NCI-H1417 treated with DMSO at 0.1 percent for 48 hours (cell line): ENCODE results near the gene RGCC.
"Not testable (repeated sequence)": the region's sequence is repeated elsewhere in the genome, so short reads cannot be mapped to it uniquely, and the experiment has no call there.

Source experiments
- DNase-seq: peaks from one replicate; lab custom pipeline; 2025; lab: John Stamatoyannopoulos, UW

RGCC gene

DNA sequence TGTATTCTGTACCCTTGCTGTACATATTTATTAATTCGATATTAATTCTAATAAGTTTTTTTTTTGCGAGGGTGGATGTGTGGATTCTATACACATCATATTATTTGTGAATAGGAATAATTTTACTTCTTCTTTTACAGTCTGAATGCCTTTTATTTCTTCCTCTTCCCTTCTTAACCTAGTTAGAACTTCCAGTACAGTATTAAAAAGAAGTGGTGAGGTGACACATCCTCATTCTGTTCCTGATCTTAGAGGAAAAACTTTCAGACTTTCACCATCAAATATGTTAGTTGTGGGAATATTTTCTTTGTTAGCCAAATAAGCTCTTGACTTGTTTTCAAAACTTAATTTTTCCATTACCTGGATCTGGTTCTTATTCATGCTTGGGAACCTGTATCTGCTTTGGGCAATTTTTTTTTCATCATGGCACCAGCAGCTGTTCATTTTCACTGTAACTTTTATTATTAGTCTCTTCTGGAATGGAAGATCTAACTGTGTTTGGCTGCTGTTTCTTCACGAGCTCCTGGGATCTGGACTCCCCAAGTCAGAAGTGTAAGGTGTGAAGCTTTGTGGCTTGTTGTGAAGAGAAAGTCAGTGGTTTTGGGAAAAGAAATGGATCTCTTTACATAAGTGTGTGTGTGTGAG, 33.1 kb downstream of the RGCC start:
- no peak for DNase-seq

DNA sequence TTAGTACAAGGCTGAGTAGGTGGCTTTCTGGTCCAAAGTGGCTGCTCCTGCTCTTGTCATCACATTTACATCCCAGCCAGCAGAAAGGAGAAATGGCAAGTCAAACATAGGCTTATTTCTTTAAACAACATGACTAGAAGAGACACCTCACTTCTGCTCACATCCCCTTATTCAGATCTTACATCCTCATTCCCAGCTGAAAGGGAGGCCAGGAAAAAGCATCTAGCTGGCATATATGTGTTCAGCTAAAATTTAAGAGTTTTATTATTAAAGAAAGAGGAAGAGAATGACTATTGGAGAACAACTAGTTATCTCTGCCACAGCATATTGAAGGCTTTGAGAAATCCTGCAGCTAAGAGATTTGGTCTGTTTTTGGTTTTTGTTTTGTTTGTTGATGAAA, 34.1 kb downstream of the RGCC start:
- DNase-seq: no peak

DNA sequence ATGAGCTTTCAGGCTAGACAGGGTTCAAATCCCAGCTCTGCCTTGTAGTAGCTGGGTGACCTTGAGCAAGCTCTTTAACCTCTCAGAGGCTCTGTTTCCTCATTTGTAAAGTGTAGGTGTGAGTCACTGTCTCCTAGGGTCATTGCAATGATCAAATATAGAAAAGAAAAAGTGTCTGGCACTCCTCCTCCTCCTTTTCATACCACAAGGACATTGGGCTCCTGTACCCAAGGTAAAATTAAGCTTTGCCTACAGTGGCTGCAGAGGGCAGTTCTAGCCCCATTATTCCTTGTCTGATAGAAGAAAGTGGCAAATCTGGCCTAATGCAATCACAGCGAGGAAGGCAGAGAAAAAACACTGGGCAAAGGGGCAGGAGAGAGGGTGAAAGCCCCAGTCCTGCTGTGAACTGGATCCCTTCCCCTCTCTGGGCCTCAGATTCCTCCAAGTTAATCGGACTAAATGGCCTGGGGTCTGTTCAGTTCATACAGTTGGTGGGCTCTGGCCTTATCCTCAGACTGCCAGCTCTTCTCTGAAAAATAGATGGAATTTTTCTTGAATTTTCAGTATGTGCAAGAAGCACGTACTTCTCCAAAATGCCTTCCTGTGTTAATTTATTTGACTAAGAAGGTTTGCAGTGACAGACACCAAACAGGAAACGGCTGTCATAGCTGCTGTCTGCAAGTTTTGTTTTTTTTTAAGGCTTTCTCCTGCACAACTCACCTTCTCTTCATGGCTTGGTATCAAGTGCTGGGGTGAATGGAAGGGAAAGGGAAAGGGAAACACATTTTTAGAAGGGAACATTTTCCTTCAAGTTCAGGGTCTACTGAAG, 35.3 kb downstream of the RGCC start:
- DNase-seq: no peak

DNA sequence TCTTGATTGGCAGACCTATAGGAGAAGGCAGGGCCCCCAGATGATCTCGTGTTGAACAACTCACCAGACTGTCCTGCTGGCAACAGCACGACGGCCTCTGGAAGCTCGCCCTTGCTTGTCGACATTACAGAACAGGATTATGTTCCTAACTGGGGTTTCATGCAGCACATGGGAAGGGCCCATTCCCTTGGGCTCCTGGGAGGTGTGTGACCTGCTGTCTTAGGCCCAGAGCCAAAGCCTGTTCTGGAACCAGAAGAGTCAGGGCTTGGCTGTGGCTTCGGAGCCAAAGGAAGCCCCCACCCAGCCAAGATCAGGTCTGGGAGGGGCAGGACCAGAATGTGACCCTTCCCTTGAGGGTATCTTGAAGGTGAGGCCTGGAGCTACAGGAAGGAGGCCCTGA, 36.9 kb downstream of the RGCC start:
- DNase-seq: no peak

DNA sequence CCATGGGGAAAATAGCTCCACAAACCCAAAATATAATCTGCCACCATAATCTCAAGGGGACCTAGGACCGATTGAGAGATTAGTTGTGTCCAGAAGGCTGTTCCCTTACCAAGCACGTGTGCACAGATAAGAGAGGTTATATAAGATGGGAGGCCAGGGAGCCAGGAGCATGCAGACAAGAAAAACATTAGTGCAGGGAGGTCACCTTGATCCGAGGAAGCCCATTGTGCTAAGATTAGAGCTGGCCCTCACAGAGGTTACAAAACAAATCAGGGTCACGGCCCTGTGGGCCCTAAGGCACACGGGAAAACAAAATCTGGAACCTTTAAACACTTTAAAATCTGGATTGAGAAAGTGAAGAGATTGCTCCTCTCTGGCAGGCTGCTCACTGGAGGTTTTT, 37.7 kb downstream of the RGCC start:
- no peak for DNase-seq

DNA sequence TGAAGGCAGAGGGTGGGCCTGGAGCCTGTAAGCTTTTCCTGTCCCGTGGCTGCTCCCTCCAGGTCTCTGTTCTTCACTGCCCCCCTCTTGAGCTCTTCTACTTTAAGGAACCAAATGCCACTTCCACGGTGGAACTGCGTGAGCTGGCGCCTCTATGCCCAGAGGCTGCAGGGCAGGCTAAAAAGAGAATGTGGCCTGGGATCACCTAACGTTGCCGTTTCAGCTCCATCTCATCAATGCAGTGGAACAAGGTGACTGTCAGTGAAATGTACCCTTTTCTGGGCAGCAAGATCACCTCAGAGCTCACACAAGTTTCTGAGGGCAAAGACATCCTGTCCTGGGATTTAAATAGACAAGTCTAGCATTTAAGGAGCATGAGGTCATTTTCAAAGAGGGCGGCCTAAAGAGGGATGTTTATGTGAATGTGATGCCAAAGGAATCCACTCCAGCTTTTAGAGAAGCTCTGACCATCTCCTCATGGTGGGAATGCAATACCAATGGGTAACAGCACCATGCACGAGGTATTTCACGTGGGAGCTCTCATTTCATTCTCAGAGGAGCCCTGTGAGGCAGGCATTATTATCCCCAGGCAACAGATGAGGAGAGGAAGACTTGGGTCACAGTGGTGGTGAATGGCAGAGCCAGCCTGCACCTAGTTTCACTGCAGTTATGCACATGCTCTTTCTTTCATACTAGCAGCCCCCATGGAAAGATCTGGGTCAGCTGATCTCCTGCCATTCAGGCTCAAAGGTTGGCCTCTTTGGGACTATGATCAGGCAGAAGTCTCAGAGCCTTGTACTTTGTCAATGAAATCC, 39.3 kb downstream of the RGCC start:
- DNase-seq: no peak

DNA sequence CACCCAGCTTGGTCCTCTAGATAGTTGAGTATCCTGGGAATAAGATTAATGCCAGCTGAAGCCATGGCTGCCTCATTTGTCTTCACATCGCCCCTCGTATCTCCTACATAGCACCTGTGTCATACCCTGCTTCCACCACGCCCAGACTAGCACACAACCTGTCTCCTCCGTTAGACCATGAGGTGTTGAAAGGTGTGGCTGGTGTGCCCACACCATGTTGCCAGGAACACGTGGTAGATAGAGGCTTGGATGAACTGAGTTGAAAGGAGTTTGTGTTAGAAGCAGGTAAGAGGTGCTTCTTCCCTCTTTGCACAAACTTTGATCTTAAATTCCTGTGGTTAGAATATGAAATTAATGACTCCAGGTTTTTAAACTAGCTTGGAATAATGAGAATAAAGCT, 40.1 kb downstream of the RGCC start:
- DNase-seq: no peak

DNA sequence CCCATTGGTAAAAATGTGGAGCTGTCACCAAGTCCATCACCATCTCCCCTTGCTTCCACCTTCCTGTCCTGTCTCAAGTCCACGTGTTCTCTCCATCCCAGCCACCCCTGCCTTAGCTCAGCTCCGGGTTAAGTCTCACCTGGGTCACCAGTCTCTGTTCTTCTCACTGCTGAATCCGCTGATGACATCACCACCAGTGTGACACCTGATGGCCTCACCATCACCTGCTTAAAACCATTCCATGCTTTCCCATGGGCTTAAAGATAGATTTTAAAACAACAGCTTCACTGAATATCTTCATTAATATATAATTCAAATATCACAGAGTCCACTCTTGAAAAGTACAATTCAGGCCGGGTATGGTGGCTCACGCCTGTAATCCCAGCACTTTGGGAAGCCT, 42.1 kb downstream of the RGCC start:
- DNase-seq: no peak

DNA sequence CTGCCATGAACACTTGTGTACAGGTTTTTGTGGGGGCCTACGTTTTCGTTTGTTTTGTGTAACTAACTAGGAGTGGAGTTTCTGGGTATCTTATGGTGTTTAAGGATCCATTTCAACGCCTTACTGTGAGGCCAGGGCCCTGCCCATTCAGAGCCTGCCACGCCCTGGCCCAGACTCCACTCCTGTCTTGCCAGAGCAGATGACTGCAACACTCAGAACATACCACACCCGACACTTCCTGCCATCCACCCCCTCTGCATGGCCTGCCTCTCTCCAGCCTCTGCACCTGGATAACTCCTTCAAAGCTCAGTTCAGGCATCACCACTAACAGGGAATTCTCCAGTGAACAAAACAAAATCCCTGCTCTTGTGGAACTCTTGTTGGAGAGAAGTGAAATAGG, 43.2 kb downstream of the RGCC start:
- no peak for DNase-seq

DNA sequence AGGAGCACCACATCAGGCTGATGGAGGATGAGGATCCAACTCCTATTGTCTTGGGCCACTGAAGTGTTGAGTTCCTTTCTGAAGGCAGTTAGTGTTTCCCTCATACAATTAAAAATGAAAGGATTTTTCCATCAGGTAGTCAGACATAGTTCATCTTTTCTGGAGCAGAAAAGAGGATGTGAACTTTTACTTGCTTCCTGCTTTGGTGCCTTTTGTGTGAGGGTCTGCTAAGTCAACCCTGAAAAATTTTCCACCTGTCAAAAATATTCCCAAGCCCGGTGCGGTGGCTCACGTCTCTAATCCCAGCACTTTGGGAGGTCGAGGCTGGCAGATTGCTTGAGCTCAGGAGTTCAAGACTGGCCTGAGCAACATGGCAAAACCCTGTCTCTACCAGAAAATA, 43.9 kb downstream of the RGCC start:
- DNase-seq: no peak

DNA sequence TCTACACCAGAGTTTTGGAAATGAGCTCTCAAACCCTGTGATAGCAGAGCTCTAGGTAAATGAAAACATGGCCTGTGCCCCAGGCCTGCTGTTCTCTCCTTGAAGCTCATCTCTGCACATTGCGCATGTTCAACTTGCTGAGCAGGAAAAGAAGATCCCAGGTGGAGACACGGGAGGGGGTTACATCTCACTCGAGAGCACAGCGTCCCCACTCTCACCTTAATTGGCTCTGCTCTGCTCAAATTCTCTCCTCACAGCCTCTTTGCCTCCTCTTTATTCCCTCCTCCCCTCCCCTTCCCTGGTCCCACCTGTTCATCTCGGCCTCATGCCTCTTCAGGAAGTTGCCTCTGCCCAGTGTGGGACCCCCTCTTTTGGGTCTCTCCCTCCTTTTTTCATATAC, 44.7 kb downstream of the RGCC start:
- DNase-seq: no peak

DNA sequence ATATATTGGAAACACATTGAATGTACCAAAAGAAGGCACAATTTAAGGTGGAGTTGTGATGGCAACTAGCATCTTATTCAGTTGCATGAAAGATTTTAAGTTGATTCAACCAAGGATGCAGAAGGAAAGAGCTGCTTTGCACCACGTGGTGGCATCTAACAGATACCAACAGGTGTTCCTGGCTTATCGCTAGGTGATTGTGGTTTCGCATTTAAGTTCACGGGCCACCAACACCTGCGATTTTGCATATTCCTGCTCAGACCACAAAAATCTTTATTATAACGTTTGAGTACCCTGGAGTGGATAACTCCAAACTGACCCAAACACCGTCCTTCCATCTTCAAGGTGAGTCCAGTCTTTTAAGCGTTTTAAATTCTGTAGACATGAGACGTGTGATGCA, 45.3 kb downstream of the RGCC start:
- DNase-seq: no peak

DNA sequence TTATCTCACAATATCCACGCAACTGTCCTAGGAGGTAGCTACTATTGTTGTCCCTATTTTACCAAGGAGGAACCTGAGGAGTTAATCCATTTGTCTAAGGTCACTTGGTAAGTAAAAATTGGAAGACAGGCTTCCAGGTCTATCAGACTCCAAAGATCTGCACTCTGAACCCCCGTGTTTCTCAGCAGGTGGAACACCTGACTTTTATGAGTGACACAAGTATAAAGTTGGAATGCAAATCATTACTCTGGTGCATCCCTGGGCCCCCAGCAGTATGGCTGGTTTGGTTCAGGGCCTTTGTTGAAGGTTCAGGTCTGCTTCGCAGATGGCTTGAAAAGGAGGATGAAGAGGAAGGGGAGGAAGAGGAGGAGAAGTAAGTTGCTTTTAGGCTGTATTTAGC, 46.0 kb downstream of the RGCC start:
- no peak for DNase-seq

DNA sequence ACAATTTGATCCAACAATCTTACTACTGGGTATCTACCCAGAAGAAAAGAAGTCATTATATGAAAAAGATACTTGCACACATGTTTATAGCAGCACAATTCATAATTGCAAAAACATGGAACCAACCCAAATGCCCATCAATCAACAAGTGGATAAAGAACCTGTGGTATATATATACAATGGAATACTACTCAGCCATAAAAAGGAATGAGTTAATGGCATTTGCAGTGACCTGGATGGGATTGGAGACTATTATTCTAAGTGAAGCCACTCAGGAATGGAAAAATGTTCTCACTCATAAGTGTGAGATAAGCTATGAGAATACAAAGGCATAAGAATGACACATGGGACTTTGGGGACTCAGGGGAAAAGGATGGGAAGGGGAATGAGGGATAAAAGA, 47.3 kb downstream of the RGCC start:
- not testable (repeated sequence) for DNase-seq

DNA sequence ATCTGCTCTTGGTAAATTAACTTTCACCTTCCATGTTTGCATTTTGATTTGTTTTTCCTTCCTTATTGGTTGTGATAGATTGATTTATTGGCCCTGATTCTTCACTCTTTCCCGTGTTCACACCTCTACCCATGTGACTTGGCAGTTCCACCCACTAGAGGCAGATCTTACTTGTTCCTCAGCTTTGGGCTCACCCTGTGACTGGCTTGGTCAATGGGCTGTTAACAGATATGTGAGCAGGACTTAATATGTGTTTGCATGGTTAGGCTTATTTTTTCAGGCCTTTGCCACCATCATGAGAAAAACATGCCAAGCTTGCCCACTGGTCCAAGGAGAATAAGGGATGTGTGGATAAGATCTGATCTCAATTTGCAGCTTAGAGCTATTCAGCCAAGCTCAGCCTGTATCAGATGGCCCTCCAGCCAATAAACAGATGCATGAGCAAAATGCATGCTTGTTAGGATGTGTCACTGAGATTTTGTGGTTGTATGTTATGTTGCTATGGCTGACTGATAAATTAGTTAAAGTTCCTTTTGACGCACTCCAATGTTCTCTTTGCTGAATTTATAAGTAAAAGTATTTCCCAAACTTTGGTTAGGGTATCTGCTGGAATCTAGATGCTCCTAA, 48.0 kb downstream of the RGCC start:
- DNase-seq: no peak

DNA sequence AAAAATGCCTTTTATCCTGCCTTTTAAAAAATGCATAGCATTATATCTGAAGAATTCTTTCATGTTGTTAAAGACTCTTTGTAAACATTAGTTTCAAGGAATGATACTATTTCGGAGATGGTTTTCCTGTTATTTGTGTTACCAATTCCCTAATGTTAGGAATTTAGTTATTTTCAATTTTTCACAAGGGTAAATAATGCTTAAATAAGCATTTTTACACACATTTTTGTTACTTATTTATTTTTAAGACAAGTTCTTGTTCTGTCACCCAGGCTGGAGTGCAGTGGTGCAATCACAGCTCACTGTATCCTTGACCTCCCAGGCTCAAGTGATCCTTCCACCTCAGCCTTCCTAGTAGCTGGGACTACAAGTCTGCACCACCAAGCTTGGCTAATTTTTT, 49.0 kb downstream of the RGCC start:
- DNase-seq: no peak

DNA sequence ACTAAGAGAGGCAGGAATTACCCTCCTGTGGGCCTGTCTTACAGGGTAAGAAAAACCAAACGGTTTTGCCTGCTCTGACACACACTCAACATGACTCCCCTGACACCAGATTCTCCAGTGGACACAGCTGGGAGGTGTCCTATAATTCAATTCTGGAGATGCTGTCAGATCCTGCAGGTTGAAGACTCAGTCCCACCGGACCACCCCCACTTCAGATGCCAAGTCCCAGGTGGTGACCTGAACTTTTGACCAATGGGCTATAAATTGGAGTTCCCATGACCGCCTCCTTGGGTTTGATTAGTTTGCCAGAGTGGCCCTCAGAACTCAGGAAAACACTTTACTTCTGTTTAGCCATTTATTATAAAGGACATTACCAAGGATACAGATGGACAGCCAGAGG, 52.6 kb downstream of the RGCC start:
- DNase-seq: no peak

DNA sequence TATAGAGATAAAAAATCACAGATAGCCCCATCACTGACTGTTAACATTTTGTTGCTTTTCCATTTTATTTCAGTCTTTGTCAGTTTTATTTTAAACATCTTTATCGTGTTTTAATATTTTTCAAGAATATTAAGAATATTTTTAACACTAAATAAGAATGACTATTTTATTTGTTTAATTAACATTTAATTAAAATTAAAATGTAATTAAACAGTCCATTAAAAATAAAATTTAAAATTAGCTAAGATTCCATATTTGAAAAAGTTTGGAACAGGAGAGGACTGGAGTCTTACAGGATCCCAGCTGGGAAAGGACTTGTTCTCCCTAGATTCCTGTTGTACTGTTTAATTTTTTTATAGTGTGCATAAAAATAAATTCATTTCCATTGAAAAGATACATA, 54.5 kb downstream of the RGCC start:
- no peak for DNase-seq

DNA sequence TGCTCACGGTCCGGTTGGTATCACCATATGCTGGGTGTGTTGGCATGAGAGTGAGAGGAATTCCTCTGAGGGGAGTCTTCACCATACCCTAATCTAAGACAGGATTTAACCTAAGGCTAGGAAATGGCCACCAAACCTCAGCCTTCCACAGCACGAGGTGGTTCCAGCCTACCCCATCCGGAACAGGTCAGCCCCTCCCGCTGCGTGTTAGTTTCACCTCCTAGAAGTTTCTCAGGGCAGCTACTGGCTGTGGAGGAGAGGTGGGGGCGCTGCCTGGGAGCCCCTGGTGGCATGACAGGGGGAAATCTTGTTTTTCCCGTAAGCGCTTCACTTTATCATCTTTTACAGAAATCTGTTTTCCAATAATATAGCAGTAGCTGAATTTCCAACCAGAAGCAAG, 55.1 kb downstream of the RGCC start:
- DNase-seq: no peak

DNA sequence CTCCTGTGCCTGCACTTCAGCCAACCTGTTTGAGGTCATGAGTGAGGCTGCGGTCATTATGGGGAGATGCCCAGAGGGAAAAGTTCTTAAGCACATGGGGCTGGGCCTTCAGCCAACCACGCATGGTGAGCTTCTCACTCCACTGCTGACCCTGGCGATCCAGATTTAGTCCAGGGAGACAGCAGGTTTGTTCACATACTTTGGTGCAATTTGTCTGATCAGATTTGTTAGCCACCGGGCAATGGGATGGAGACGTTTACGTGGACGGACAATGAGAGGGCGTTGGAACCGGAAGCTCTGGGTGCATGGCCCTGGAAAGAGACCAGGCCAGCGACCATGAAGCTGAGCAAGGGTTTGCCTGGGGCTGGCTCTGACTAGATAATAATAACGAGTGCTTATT, 56.2 kb downstream of the RGCC start:
- DNase-seq: no peak

DNA sequence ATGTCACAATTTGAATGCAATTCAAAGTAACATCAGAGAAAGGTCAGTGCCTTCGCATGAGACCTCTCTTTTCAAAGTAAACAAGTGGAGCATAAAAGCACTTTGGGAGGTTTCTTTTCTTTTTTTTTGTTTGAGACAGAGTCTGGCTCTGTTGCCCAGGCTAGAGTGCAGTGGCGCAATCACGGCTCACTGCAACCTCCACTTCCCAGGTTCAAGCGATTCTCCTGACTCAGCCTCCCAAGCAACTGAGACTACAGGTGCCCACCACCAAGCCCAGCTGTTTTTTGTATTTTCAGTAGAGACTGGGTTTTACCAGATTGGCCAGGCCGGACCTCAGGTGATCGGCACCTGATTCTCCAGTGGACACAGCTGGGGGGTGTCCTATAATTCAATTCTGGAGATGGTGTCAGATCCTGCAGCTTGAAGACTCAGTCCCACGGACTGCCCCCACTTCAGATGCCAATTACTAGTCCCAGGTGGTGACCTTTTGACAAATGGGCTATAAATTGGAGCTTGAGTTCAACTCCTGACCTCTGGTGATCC, 57.6 kb downstream of the RGCC start:
- DNase-seq: no peak

DNA sequence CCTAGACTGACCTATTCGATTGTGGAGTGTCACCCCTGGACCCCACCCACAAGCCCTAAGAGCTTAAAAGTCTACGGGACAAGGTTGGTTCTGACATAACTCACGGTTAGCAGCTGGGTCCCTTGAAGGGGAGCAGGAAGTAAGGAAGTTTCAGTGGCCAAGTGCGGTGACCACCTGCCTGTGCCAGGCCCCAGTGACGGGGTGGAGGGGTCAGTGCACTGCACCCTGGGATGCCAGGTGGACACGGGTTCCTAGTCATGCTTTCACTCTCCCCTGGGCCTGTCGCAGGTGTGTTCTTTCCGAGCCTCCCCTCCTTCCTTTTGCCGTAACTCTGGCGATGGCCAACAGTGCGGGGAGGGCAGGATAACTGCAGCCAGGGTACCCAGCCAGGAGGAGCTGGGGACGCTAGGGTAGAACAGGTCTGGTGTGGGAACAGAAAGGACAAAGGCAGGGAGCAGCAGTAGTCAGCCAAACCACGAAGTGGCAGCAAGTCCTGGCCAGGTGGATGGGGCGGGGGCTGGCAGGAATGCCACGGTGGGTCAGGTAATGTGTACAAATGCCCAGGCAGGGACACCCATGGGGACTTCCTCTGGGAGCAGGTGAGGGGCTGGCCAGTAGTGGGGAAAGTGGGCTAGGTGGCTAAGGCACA, 58.3 kb downstream of the RGCC start:
- no peak for DNase-seq
